Transverse colon (tissue), 4 donors: Measurements from ENCODE around the gene RABIF. TPM values are rescaled to one million over a fixed set of nuclear protein-coding genes. Genes with fewer than 3 reads are reported as not detected.
A peak's percentile ranks its signal among the peaks of the same experiment; 100 is the strongest.

Source experiments
- DNase-seq: peaks from one replicate; pipeline ENCODE4 v3.0.0-alpha.2; 2019
- H3K27ac ChIP-seq, 4 donors: fragments of 200-600 bp; sonication (generic); 2 replicates each; pipeline ENCODE4 v1.5.1; 2016 to 2018; ENCODE audit warnings: inconsistent platforms in 4 of 4
- H3K27me3 ChIP-seq: fragments of 200-600 bp; sonication (generic); 2 replicates; pipeline ENCODE4 v1.5.1; 2017; ENCODE audit warnings: inconsistent platforms
- H3K36me3 ChIP-seq, 4 donors: fragments of 200-600 bp; sonication (generic); 2 replicates each; pipeline ENCODE4 v1.5.1; 2017 to 2019; ENCODE audit warnings: inconsistent platforms in 4 of 4
- H3K4me1 ChIP-seq, 4 donors: fragments of 200-600 bp; sonication (generic); 2 replicates each; pipeline ENCODE4 v1.5.1; 2017 to 2020; ENCODE audit warnings: inconsistent platforms in 4 of 4
- H3K4me3 ChIP-seq, 4 donors: fragments of 200-600 bp; sonication (generic); 1 replicate in 1 of 4; 2 replicates in 3 of 4; pipeline versions ENCODE4 v1.5.1 to v1.6.1; 2017 to 2019; ENCODE audit warnings: inconsistent platforms in 4 of 4
- H3K9me3 ChIP-seq, 2 donors: fragments of 200-600 bp; sonication (generic); 2 replicates each; pipeline ENCODE4 v1.5.1; 2017 to 2019; ENCODE audit warnings: inconsistent platforms in 2 of 2
- EP300 ChIP-seq: sonication (generic); formaldehyde crosslinking; IDR thresholded peaks from one replicate; pipeline ENCODE4 v1.6.1; 2017; ENCODE audit warnings: antibody characterized with exemption, low read depth
- POLR2A ChIP-seq: fragments of 450-650 bp; IDR thresholded peaks from one replicate; pipeline ENCODE4 v1.6.1; 2016; ENCODE audit warnings: antibody characterized with exemption, mild to moderate bottlenecking, moderate library complexity
- POLR2AphosphoS5 ChIP-seq, 3 donors: sonication (generic); formaldehyde crosslinking; IDR thresholded peaks; one replicate each; pipeline ENCODE4 v1.6.1; 2016; ENCODE audit warnings: antibody characterized with exemption in 3 of 3
- WGBS, 2 donors: methylation state at CpG; one replicate each; pipeline ENCODE4 v1.1.5; 2018; ENCODE audit warnings: low coverage in 1 of 2; 5-methylcytosine and 5-hydroxymethylcytosine counted together
- in situ Hi-C, 4 donors: fragments of 200-750 bp; cut with MboI; loops; one replicate each; pipeline versions ENCODE4 v1.15.0 to v1.15.1; 2017; ENCODE audit warnings: low sequenced_read_pairs in 3 of 4, low pct_ligation_motif_present in 1 of 4, low pct_unique_long_range_greater_than_20kb in 1 of 4
- intact Hi-C: fragments of 100-400 bp; cut with DNase I; formaldehyde crosslinking; loops from one replicate; pipeline ENCODE4 v1.15.1; 2023; ENCODE audit warnings: low total_unique reads
- total RNA-seq, 4 donors: library from RNA; depleted of rRNA; stranded (reverse); fragments of >200 nt; gene quantifications; one replicate each; pipeline ENCODE4 v1.1.0, GENCODE V29; 2016
- TF ChIP-seq, protein P1 (sequence below), 5 experiments: fragments of 200-600 bp in 3 of 5; fragments of 450-650 bp in 2 of 5; sonication (generic) in 3 of 5; IDR thresholded peaks; 1 replicate in 2 of 5; 2 replicates in 3 of 5; pipeline ENCODE4 v1.5.1; 2016 to 2017; ENCODE audit warnings: antibody characterized with exemption in 5 of 5, inconsistent platforms in 3 of 5, mild to moderate bottlenecking in 2 of 5, moderate library complexity in 1 of 5

Gene RABIF
- total RNA-seq, 4 donors from 2014 or later = 0.75 to 10.9 (median 4.9) TPM

DNA sequence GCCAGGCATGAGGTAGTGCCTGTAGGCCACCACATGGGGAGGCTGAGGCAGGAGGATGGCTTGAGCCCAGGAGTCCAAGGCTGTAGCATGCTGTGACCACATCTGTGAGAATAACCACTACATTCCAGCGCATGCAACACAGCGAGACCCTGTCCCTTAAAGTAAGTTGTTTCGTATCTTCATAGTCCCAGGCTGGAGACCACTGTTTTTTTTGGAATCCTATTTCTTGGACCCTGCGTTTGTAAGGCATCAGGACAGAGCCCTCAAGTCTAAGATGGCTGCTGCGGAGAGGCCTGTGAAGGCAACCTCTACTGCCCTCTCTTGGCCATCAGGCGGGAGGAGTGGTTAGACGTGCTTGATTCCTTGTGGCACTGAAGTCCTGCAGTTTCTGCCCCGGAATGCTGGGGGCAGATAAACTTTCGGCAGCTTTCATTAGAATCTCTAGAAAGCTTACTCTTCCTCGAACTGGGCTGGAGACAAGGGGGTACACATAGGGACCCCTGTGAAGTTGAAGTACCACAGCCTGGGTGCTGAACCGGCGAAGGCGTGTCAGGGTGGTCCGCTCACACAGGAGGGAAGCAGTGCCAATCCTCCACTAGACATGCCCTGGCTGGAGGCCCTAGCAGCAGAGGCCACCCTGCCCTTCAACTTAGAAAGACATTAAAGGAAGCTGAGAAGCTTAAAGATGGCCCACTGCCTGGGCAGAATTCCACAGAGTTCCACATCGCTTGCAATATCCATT, 36.6 kb downstream of the RABIF start:
- no peak overlapping the region for H3K27ac ChIP-seq
- no peaks in the 10 kb centered on the region for H3K27me3 ChIP-seq
- WGBS, 2 donors = 20 to 68% methylated on average over 1 to 15 of the region's 15 CpGs
- in situ Hi-C loops (no loop called here), intact Hi-C loops (no loop called here)
- no peaks in the 10 kb centered on the region for H3K9me3 ChIP-seq
- peaks cover 0 to 13% (median 3%) of the 10 kb centered on the region in 4 donors for H3K4me1 ChIP-seq
- no peak overlapping the region for H3K4me3 ChIP-seq
- peak; percentile 35 for DNase-seq
- no peaks in the 10 kb centered on the region for H3K36me3 ChIP-seq
- TF ChIP-seq EP300 = no peak
- TF ChIP-seq, protein P1, sequence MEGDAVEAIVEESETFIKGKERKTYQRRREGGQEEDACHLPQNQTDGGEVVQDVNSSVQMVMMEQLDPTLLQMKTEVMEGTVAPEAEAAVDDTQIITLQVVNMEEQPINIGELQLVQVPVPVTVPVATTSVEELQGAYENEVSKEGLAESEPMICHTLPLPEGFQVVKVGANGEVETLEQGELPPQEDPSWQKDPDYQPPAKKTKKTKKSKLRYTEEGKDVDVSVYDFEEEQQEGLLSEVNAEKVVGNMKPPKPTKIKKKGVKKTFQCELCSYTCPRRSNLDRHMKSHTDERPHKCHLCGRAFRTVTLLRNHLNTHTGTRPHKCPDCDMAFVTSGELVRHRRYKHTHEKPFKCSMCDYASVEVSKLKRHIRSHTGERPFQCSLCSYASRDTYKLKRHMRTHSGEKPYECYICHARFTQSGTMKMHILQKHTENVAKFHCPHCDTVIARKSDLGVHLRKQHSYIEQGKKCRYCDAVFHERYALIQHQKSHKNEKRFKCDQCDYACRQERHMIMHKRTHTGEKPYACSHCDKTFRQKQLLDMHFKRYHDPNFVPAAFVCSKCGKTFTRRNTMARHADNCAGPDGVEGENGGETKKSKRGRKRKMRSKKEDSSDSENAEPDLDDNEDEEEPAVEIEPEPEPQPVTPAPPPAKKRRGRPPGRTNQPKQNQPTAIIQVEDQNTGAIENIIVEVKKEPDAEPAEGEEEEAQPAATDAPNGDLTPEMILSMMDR (IDR thresholded peaks at IDR 0.05) = peak; percentile 32 to 51 (median 35)

DNA sequence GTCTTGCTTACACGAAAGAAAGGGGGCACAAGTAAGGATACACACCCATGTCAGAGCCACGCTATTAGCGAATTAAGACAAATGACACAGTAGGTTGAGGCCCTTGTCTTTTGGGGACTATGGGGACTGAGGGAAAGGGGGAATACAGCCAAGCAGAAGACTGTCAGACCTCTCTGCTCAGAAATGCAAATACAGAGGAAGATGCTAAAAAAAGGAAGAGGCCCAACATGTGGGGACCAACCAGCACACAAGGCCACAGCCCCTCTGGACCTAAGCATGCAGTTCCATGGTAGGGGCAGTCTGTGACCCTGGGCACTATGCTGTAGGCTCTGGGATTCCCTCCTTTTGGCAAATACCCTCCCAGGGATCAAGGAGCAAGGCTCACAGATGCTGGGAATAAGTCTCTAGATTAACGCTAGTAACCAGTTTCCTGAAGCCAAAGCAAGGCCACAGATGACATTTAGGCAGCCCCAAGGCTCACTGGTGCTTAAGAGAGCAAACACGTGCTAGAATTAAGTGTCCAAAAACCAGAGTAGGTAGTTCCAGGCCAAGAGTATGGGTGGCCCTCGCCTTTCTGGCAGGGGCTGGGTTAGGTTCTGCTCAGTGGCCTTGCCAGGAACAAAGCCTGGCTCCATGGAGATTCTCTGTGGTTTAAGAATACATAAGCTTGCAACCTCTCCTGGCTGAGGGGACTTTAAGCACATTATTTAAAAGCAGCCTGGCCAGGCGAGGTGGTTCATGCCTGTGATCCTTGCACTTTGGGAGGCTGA, 38.2 kb downstream of the RABIF start:
- no peaks in the 10 kb centered on the region for H3K36me3 ChIP-seq
- H3K27ac ChIP-seq = no peak overlapping the region
- H3K27me3 ChIP-seq = no peaks in the 10 kb centered on the region
- no peak overlapping the region for H3K4me3 ChIP-seq
- TF ChIP-seq POLR2AphosphoS5 (IDR thresholded peaks at IDR 0.05) = no peak
- in situ Hi-C loops = no loop called here
- DNase-seq = no peak
- H3K4me1 ChIP-seq = peaks cover 0 to 4% (median 1%) of the 10 kb centered on the region in 4 donors
- no peaks in the 10 kb centered on the region for H3K9me3 ChIP-seq
- intact Hi-C loops = no loop called here
- WGBS, 2 donors = 83 to 95% methylated on average over 4 to 7 of the region's 7 CpGs

DNA sequence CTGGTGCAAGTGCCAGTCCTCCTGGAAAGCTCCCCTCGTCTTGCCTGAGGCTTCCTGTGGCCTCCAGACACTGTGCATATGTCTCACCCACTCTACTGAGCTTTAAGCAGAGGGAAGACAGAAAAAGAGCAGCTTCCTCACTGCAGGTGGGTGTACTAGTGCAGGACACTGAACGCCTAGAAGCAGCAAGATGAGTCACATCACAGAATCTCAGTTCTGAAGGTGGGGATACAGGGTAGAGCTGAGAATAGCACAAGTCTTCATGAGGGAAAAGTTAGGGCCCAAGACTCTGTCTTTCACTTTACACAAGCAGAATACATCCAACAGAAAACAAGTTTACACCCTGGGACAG, 40.8 kb downstream of the RABIF start:
- intact Hi-C loops = no loop called here
- no peak overlapping the region for H3K27ac ChIP-seq
- no peak overlapping the region for H3K4me3 ChIP-seq
- no peaks in the 10 kb centered on the region for H3K4me1 ChIP-seq
- H3K36me3 ChIP-seq = no peaks in the 10 kb centered on the region
- TF ChIP-seq POLR2AphosphoS5 (IDR thresholded peaks at IDR 0.05) (no peak), EP300 (no peak), POLR2A (no peak)
- TF ChIP-seq, protein P1 (IDR thresholded peaks at IDR 0.05) = no peak
- H3K9me3 ChIP-seq = no peaks in the 10 kb centered on the region
- WGBS, 2 donors = 56 to 57% methylated on average over 1 to 2 of the region's 2 CpGs
- in situ Hi-C loops = no loop called here
- DNase-seq = no peak
- H3K27me3 ChIP-seq = no peaks in the 10 kb centered on the region

DNA sequence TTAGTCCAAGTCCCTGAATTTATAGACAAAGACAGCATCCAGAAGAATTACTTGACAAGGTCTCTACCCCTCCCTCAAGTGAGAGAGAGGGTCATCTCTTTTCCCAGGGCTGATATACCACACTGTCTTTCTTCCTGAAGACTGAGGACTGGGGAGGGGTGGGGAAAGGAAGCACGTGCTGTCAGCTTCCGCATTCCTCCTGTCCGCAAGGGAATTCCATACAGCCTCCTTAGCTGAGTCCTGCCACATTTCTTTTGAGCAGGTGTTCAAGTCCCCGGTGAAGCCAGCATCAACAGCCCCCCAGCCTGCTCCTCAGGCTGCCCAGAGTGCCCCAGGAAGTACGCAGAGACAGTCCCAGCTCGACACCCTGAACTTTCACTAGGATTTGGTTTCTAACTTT, 44.0 kb downstream of the RABIF start:
- in situ Hi-C loops (no loop called here), intact Hi-C loops (loop anchor here (5.0 kb wide), 1 partner anchor 1568 kb away; no protein-coding TSS in a partner anchor)
- Histone ChIP-seq H3K4me1 (no peaks in the 10 kb centered on the region), H3K36me3 (no peaks in the 10 kb centered on the region), H3K9me3 (no peaks in the 10 kb centered on the region), H3K27ac (no peak overlapping the region), H3K4me3 (no peak overlapping the region), H3K27me3 (no peaks in the 10 kb centered on the region)
- no peak for TF ChIP-seq POLR2A
- DNase-seq = no peak
- WGBS, 2 donors = 65 to 80% methylated on average over 1 to 6 of the region's 6 CpGs

DNA sequence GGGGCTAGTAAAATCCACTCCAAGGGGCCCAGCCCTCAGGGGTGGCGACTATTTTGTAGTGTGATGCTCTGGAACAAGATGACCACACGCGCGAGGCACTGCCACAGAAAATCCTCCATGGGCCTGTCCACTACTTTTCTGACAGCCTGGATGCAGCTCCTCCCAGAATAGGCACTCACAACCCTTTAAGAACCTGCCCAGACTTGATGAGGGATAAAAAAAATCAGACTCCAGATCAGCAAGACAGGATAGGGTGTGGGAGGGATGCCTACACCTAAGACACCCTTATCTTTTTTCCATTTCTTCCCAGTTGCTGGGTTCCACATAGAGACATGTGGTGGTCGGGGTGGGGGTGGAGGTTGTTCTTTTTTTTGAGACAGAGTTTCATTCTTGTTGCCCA, 44.7 kb downstream of the RABIF start:
- 83% methylated on average over 5 of the region's 5 CpGs; no CpG with 5 or more reads in 1 of the 2 donors for WGBS, 2 donors
- DNase-seq = no peak
- in situ Hi-C loops (no loop called here), intact Hi-C loops (loop anchor here (5.0 kb wide), 1 partner anchor 1567 kb away; no protein-coding TSS in a partner anchor)
- no peaks in the 10 kb centered on the region for H3K27me3 ChIP-seq
- no peaks in the 10 kb centered on the region for H3K36me3 ChIP-seq
- no peak for TF ChIP-seq EP300
- TF ChIP-seq, protein P1 (IDR thresholded peaks at IDR 0.05) = no peak
- no peak for TF ChIP-seq POLR2A
- no peak for TF ChIP-seq POLR2AphosphoS5 (IDR thresholded peaks at IDR 0.05)
- H3K9me3 ChIP-seq = no peaks in the 10 kb centered on the region
- no peak overlapping the region for H3K27ac ChIP-seq
- no peak overlapping the region for H3K4me3 ChIP-seq
- no peaks in the 10 kb centered on the region for H3K4me1 ChIP-seq
